Measurements from ENCODE around the gene RCVRN. TPM values are rescaled to one million over a fixed set of nuclear protein-coding genes. Genes with fewer than 3 reads are reported as not detected.

The RCVRN gene
- total and polyA plus RNA-seq, 2 of the 13 experiments (the other 11 are each of a cell fraction or from before 2014, with no cell fraction given) = not detected

- no peaks in the 10 kb centered on the region for H3K4me1 ChIP-seq (ENCODE audit: insufficient read depth, low read length)
- no peak for FAIRE-seq
- no peaks in the 10 kb centered on the region for H4K20me1 ChIP-seq (ENCODE audit: insufficient read depth, low read length)
- no peak overlapping the region for H3K9ac ChIP-seq (ENCODE audit: insufficient read depth, low read depth, low read length)
- H3K4me2 ChIP-seq (ENCODE audit: low read depth, low read length) = no peak overlapping the region
- H3K79me2 ChIP-seq (ENCODE audit: insufficient read depth, low read length) = no peaks in the 10 kb centered on the region
- no peaks in the 10 kb centered on the region for H3K27me3 ChIP-seq (ENCODE audit: control insufficient read depth in 1 of 2, insufficient read depth in 2 of 2, low read length in 2 of 2)
- DNase-seq (ENCODE audit: low spot score) = no peak
- 18% methylated on average over 5 of the region's 5 CpGs for WGBS (ENCODE audit: low lambda C conversion rate)
- no peaks in the 10 kb centered on the region for H3K9me3 ChIP-seq (ENCODE audit: low read length)
- TF ChIP-seq MYC (CRISPR knock-in tag; IDR thresholded peaks at IDR 0.05; ENCODE audit: borderline replicate concordance) (no peak), TBP (CRISPR knock-in tag; IDR thresholded peaks at IDR 0.05) (no peak), CCAR2 (optimal IDR thresholded peaks at IDR 0.05; ENCODE audit: low read depth, low read length) (no peak), PREB (CRISPR knock-in tag; IDR thresholded peaks at IDR 0.05) (no peak), KDM1A (CRISPR knock-in tag; IDR thresholded peaks at IDR 0.05) (no peak), CEBPB (IDR thresholded peaks at IDR 0.05; ENCODE audit: borderline replicate concordance, low read depth, low read length) (no peak), ZNF253 (CRISPR knock-in tag; IDR thresholded peaks at IDR 0.05; ENCODE audit: borderline replicate concordance) (no peak), UBTF (CRISPR knock-in tag; IDR thresholded peaks at IDR 0.05) (no peak), SAFB2 (CRISPR knock-in tag; IDR thresholded peaks at IDR 0.05; ENCODE audit: borderline replicate concordance, low read depth) (no peak), ZNF460 (CRISPR knock-in tag; IDR thresholded peaks at IDR 0.05; ENCODE audit: borderline replicate concordance) (no peak)
- TF ChIP-seq, protein P1, sequence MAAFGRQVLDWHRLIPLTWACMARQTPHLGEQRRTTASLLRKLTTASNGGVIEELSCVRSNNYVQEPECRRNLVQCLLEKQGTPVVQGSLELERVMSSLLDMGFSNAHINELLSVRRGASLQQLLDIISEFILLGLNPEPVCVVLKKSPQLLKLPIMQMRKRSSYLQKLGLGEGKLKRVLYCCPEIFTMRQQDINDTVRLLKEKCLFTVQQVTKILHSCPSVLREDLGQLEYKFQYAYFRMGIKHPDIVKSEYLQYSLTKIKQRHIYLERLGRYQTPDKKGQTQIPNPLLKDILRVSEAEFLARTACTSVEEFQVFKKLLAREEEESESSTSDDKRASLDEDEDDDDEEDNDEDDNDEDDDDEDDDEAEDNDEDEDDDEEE (CRISPR knock-in tag; IDR thresholded peaks at IDR 0.05) = no peak
- in situ Hi-C loops (cut with HindIII; ENCODE audit: extremely low pct_ligation_motif_present, low pct_unique_long_range_greater_than_20kb) (no loop called here), intact Hi-C loops (cut with micrococcal nuclease; ENCODE audit: unreplicated experiment) (no loop called here)
- no peaks in the 10 kb centered on the region for H3K36me3 ChIP-seq (replicated peaks in 1 of 2; ENCODE audit: control insufficient read depth in 1 of 2, insufficient read depth in 2 of 2, low read length in 2 of 2)
- ChIA-PET CTCF (ENCODE audit: low intra/inter-chr PET ratio, low total read pairs) (no interaction called here), POLR2A (no interaction called here)
- no peak overlapping the region for H2AFZ ChIP-seq (ENCODE audit: low read length)
- no peak for ATAC-seq
- no TSS peak for BruUV-seq (replicated peaks)
- H3K4me3 ChIP-seq (replicated peaks in 1 of 3; ENCODE audit: insufficient read depth in 1 of 3, low read depth in 2 of 3, low read length in 3 of 3) = no peak overlapping the region
- H3K27ac ChIP-seq (ENCODE audit: extremely low read length, insufficient read depth, low read length) = no peak overlapping the region
Measured at GRCh38 chr17:9850151-9850550, 54.9 kb downstream of the RCVRN start.

Other genes starting within 250 kb of the RCVRN start
- not detected in 2 replicates for gene DHRS7C, start 113.7 kb downstream of the RCVRN start, total RNA-seq (2016; rRNA removed; fragmentation: Illumina TruSeq; extraction: Trizol)
- gene DHRS7C, start 113.7 kb downstream of the RCVRN start, polyA plus RNA-seq (2011; rRNA removed) = not detected in 2 replicates
- gene GSG1L2, start 83.2 kb downstream of the RCVRN start, total RNA-seq (2016; rRNA removed; fragmentation: Illumina TruSeq; extraction: Trizol) = not detected in 2 replicates
- not detected in 2 replicates for gene GSG1L2, start 83.2 kb downstream of the RCVRN start, polyA plus RNA-seq (2011; rRNA removed)
- 1.4 and 1.9 TPM in 2 replicates for gene GLP2R, start 79.3 kb downstream of the RCVRN start, total RNA-seq (2016; rRNA removed; fragmentation: Illumina TruSeq; extraction: Trizol)
- gene GLP2R, start 79.3 kb downstream of the RCVRN start, polyA plus RNA-seq (2011; rRNA removed) = 0.21 and 0.65 TPM in 2 replicates

All from HepG2 (cell line).